K562 (cell line): ENCODE data around the gene SPATA12. TPM values are rescaled to one million over a fixed set of nuclear protein-coding genes. Genes with fewer than 3 reads are reported as not detected.

Source experiments
- CEBPB ChIP-seq: fragments of 450-650 bp; IDR thresholded peaks from 2 replicates; pipeline ENCODE4 v1.6.1; 2016; ENCODE audit warnings: missing genetic modification characterization, missing compliant biosample characterization
- CXXC5 ChIP-seq: fragments of 250-450 bp; sonication (Bioruptor Pico); IDR thresholded peaks from 2 replicates; pipeline ENCODE4 v1.8.0; 2022; ENCODE audit warnings: inconsistent platforms, mild to moderate bottlenecking, moderate library complexity
- DPF2 ChIP-seq: fragments of 450-650 bp; IDR thresholded peaks from 2 replicates; pipeline ENCODE4 v1.6.1; 2016
- FOXK2 ChIP-seq, 2 experiments: fragments of 450-650 bp; IDR thresholded peaks in 1 of 2; conservative IDR thresholded peaks in 1 of 2; 2 replicates each; pipeline ENCODE4 v1.6.1; 2016; ENCODE audit warnings: low read depth in 2 of 2, mild to moderate bottlenecking in 1 of 2
- MNT ChIP-seq, 2 experiments: fragments of 450-650 bp; conservative IDR thresholded peaks; 2 replicates each; pipeline ENCODE4 v1.6.1; 2017; ENCODE audit warnings: mild to moderate bottlenecking in 2 of 2, moderate library complexity in 2 of 2
- NONO ChIP-seq, 2 experiments: fragments of 200-400 bp in 1 of 2; fragments of 450-650 bp in 1 of 2; formaldehyde crosslinking in 1 of 2; IDR thresholded peaks; 2 replicates each; pipeline ENCODE4 v1.6.1; 2017; ENCODE audit warnings: low read depth in 2 of 2, mild to moderate bottlenecking in 2 of 2, moderate library complexity in 2 of 2, low read length in 1 of 2
- PHF8 ChIP-seq: fragments of 200-600 bp; sonication (generic); IDR thresholded peaks from 2 replicates; pipeline ENCODE4 v1.6.1; 2012; ENCODE audit warnings: mixed run types, mild to moderate bottlenecking, inconsistent platforms, low read length, moderate library complexity, borderline replicate concordance
- PPARD ChIP-seq: fragments of 250-450 bp; sonication (Bioruptor Pico); IDR thresholded peaks from 2 replicates; pipeline ENCODE4 v1.8.0; 2022; ENCODE audit warnings: inconsistent platforms, mild to moderate bottlenecking, moderate library complexity
- RCOR1 ChIP-seq, 2 experiments: IDR thresholded peaks; 2 replicates each; pipeline ENCODE4 v1.6.1; 2012; ENCODE audit warnings: low read depth in 2 of 2, low read length in 2 of 2, borderline replicate concordance in 1 of 2, improper control_type of control experiment in 1 of 2
- SRSF9 ChIP-seq: fragments of 200-400 bp; formaldehyde crosslinking; IDR thresholded peaks from 2 replicates; pipeline ENCODE4 v1.6.1; 2017; ENCODE audit warnings: low read depth, low read length, borderline replicate concordance
- ZNF212 ChIP-seq: fragments of 450-650 bp; formaldehyde crosslinking; IDR thresholded peaks from 2 replicates; pipeline ENCODE4 v1.4.0; 2020; ENCODE audit warnings: mild to moderate bottlenecking
- ZNF316 ChIP-seq: fragments of 450-650 bp; IDR thresholded peaks from 2 replicates; pipeline ENCODE4 v1.6.1; 2016
- ZNF318 ChIP-seq, 2 experiments: fragments of 450-650 bp; IDR thresholded peaks; 2 replicates each; pipeline ENCODE4 v1.6.1; 2016; ENCODE audit warnings: mild to moderate bottlenecking in 2 of 2, borderline replicate concordance in 1 of 2, low read depth in 1 of 2, moderate library complexity in 1 of 2
- polyA plus RNA-seq, 8 experiments: library from polyadenylated mRNA; depleted of rRNA in 4 of 8; stranded (reverse) in 5 of 8; unstranded in 3 of 8; fragments of >200 nt; fragmentation: Nextera tagmentation in 2 of 8; fragmentation: Illumina TruSeq in 1 of 8; extraction: Ambion mirVana in 2 of 8; extraction: Trizol in 1 of 8; gene quantifications; 2 replicates each; pipeline versions ENCODE4 v1.2.1 to v1.2.3, GENCODE V29; 2011 to 2014; ENCODE audit warnings: inconsistent platforms in 1 of 8, missing spikeins in 1 of 8
- total RNA-seq, 7 experiments: library from RNA; depleted of rRNA in 6 of 7; stranded (reverse); fragments of >200 nt in 6 of 7; fragmentation: Illumina TruSeq in 2 of 7; extraction: Trizol in 2 of 7; gene quantifications; 2 replicates each; pipeline versions ENCODE4 v1.2.1 to v1.2.3, GENCODE V29; 2011 to 2021; ENCODE audit warnings: low replicate concordance in 1 of 7
- TF ChIP-seq, protein P1 (sequence below): fragments of 450-650 bp; IDR thresholded peaks from 2 replicates; pipeline ENCODE4 v1.6.1; 2018; ENCODE audit warnings: mild to moderate bottlenecking, low read depth; ENCODE audit not compliant: partially characterized antibody

Gene SPATA12
- total and polyA plus RNA-seq, 9 of the 15 experiments (the other 6 are each of a cell fraction or from before 2014, with no cell fraction given): not detected

- no peak for TF ChIP-seq RCOR1 (IDR thresholded peaks at IDR 0.05; ENCODE audit: borderline replicate concordance in 1 of 2, low read depth in 2 of 2, low read length in 2 of 2)
- TF ChIP-seq CEBPB (tag): 0 out of 2 replicates have a peak, but pooled peaks have one; percentile 20
- no peak for TF ChIP-seq ZNF212 (CRISPR knock-in tag)
- no peak for TF ChIP-seq ZNF316
- TF ChIP-seq, protein P1, sequence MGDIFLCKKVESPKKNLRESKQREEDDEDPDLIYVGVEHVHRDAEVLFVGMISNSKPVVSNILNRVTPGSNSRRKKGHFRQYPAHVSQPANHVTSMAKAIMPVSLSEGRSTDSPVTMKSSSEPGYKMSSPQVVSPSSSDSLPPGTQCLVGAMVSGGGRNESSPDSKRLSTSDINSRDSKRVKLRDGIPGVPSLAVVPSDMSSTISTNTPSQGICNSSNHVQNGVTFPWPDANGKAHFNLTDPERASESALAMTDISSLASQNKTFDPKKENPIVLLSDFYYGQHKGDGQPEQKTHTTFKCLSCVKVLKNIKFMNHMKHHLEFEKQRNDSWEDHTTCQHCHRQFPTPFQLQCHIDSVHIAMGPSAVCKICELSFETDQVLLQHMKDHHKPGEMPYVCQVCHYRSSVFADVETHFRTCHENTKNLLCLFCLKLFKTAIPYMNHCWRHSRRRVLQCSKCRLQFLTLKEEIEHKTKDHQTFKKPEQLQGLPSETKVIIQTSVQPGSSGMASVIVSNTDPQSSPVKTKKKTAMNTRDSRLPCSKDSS: no peak
- TF ChIP-seq ZNF318 (IDR thresholded peaks at IDR 0.05; ENCODE audit: borderline replicate concordance in 1 of 2, low read depth in 1 of 2): no peak
- no peak for TF ChIP-seq PPARD (CRISPR knock-in tag)
- TF ChIP-seq NONO (IDR thresholded peaks at IDR 0.05; ENCODE audit: low read depth in 2 of 2, low read length in 1 of 2): peak in 1 of 2 experiments; percentile 40; a peak in 1 of 4 replicates
- TF ChIP-seq DPF2: no peak
- no peak for TF ChIP-seq SRSF9
- TF ChIP-seq MNT (conservative IDR thresholded peaks at IDR 0.05): peak in 1 of 2 experiments; percentile 39; a peak in 1 of 4 replicates
- peak; percentile 41; the same call in 1 of the 2 replicates for TF ChIP-seq CXXC5
- TF ChIP-seq FOXK2 (conservative IDR thresholded peaks at IDR 0.05 in 1 of 2, IDR thresholded peaks at IDR 0.05 in 1 of 2; ENCODE audit: low read depth in 2 of 2): peak in 1 of 2 experiments; percentile 47; a peak in 1 of 4 replicates
- peak; percentile 15; the same call in 1 of the 2 replicates for TF ChIP-seq PHF8
Observed at GRCh38 chr3:57079474-57079831, 19.0 kb downstream of the SPATA12 start (continued).
